Choroid plexus epithelial cell (primary cell): ENCODE data around the gene UPK2.
"Not testable (repeated sequence)": the region's sequence is repeated elsewhere in the genome, so short reads cannot be mapped to it uniquely, and the experiment has no call there.

Source experiments
- DNase-seq: peaks from one replicate; pipeline ENCODE4 v3.0.0-alpha.2; 2010; ENCODE audit warnings: low read depth
- H3K4me3 ChIP-seq: 2 replicates; pipeline ENCODE4 v1.5.1; 2011; ENCODE audit warnings: low read depth, mild to moderate bottlenecking, control low read depth, low read length, moderate library complexity
- CTCF ChIP-seq: conservative IDR thresholded peaks from 2 replicates; pipeline ENCODE4 v1.5.1; 2011; ENCODE audit warnings: low read depth, mild to moderate bottlenecking, control low read depth, inconsistent platforms, low read length, moderate library complexity

The UPK2 gene

GRCh38 chr11:118961189-118961588, 5.1 kb downstream of the UPK2 start:
- no peak overlapping the region for H3K4me3 ChIP-seq
- no peak for TF ChIP-seq CTCF
- DNase-seq, result no peak

- no peak for TF ChIP-seq CTCF
- DNase-seq, result no peak
- H3K4me3 ChIP-seq, result no peak overlapping the region
These were observed 5.5 kb downstream of the UPK2 start for GRCh38 chr11:118961591-118961990.

- not testable (repeated sequence) for H3K4me3 ChIP-seq, DNase-seq
These were observed 13.4 kb downstream of the UPK2 start for GRCh38 chr11:118969508-118969907.

- no peak for DNase-seq
- TF ChIP-seq CTCF, result no peak
These were observed 15.5 kb downstream of the UPK2 start, which contains the start of gene FOXR1 for GRCh38 chr11:118971646-118972045. Gene FOXR1, plus strand, starts transcription at chr11:118971761. Its CDS starts 171 bp downstream, at chr11:118971932.

GRCh38 chr11:118973985-118974384, 17.9 kb downstream of the UPK2 start:
- no peak for TF ChIP-seq CTCF
- no peak for DNase-seq

More at GRCh38 chr11:118971646-118972045, 15.5 kb downstream of the UPK2 start, which contains the start of gene FOXR1:
- no peak within 1 kb of the TSS for H3K4me3 ChIP-seq

GRCh38 chr11:118975771-118976709, 19.9 kb downstream of the UPK2 start:
- no peak for DNase-seq
- TF ChIP-seq CTCF, result no peak
- no peak overlapping the region for H3K4me3 ChIP-seq

More at GRCh38 chr11:118973985-118974384, 17.9 kb downstream of the UPK2 start:
- H3K4me3 ChIP-seq, result no peak overlapping the region

- no peak overlapping the region for H3K4me3 ChIP-seq
- peak; percentile 18 for TF ChIP-seq CTCF
- DNase-seq, result no peak
These were observed 23.3 kb downstream of the UPK2 start for GRCh38 chr11:118979434-118979833.
